Coronary artery (tissue), 2 donors: ENCODE data around the gene FH.

Experiments used
- DNase-seq: peaks from one replicate; pipeline ENCODE4 v3.0.0-alpha.2; 2017; ENCODE audit warnings: low spot score
- H3K27ac ChIP-seq, 2 donors: fragments of 200-600 bp; sonication (generic); one replicate each; pipeline ENCODE4 v1.5.1; 2016 to 2019
- H3K4me3 ChIP-seq: fragments of 200-600 bp; sonication (generic); 2 replicates; pipeline ENCODE4 v1.5.1; 2016; ENCODE audit warnings: mild to moderate bottlenecking, moderate library complexity
- CTCF ChIP-seq: fragments of 200-600 bp; sonication (generic); IDR thresholded peaks from one replicate; pipeline ENCODE4 v1.5.1; 2019; ENCODE audit warnings: antibody characterized with exemption

FH gene

GRCh38 chr1:241475671-241476070 is 43.9 kb downstream of the FH start:
- Histone ChIP-seq H3K27ac (no peak overlapping the region), H3K4me3 (no peak overlapping the region)
- no peak for TF ChIP-seq CTCF
- DNase-seq = no peak

GRCh38 chr1:241473026-241473425 is 46.5 kb downstream of the FH start:
- H3K4me3 ChIP-seq = no peak overlapping the region
- H3K27ac ChIP-seq = no peak overlapping the region
- DNase-seq = no peak
- no peak for TF ChIP-seq CTCF

- no peak overlapping the region for H3K4me3 ChIP-seq
- DNase-seq = no peak
- no peak overlapping the region for H3K27ac ChIP-seq
- no peak for TF ChIP-seq CTCF
These were observed 48.5 kb downstream of the FH start for GRCh38 chr1:241470908-241471590.

DNA sequence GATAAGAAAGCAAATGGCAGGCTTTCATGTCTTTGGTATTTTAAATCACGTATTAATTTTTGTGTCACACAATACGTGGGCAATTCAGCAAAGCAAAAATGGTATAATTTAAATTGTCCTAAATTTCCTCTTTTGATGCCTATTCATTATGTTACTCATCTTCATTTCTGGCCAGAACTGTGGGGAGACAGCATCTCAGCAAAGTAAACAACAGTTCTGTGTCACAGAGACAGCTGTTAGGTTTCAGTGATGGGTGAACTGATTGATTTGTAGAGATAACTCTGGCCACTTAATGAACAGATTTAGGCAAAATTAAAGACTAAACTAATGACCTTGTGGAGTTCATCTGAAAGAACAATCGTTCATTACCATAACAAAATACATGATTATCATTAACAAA is 49.2 kb downstream of the FH start:
- Histone ChIP-seq H3K4me3 (no peak overlapping the region), H3K27ac (no peak overlapping the region)
- DNase-seq = no peak
- TF ChIP-seq CTCF = no peak

DNA sequence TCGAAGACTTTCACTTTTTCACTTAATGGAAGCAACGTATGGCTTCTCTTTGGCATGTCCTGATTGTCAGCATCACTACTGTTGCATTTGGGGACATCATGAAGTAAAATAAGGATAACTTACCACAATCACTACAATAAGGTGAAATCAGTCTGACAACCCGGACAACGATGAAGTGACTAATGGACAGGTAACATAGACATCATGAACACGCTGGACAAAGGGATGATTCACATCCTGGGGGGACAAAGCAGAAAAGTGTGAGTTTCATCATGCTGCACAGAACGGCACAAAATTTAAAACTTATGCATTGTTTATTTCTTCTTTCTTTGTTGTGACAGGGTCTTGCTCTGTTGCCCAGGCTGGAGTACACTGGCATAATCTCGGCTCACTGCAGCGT is 53.9 kb downstream of the FH start:
- no peak overlapping the region for H3K4me3 ChIP-seq
- DNase-seq = no peak
- no peak for TF ChIP-seq CTCF
- H3K27ac ChIP-seq = no peak overlapping the region

- Histone ChIP-seq H3K27ac (no peak overlapping the region), H3K4me3 (no peak overlapping the region)
- TF ChIP-seq CTCF = no peak
- no peak for DNase-seq
These were observed 54.6 kb downstream of the FH start for GRCh38 chr1:241464985-241465384.

GRCh38 chr1:241462391-241462790 is 57.2 kb downstream of the FH start:
- DNase-seq = no peak

More at GRCh38 chr1:241462391-241462790, 57.2 kb downstream of the FH start:
- H3K4me3 ChIP-seq = no peak overlapping the region
- TF ChIP-seq CTCF = no peak
- H3K27ac ChIP-seq = no peak overlapping the region
